Measurements from ENCODE around the gene PGAP3.

DNA sequence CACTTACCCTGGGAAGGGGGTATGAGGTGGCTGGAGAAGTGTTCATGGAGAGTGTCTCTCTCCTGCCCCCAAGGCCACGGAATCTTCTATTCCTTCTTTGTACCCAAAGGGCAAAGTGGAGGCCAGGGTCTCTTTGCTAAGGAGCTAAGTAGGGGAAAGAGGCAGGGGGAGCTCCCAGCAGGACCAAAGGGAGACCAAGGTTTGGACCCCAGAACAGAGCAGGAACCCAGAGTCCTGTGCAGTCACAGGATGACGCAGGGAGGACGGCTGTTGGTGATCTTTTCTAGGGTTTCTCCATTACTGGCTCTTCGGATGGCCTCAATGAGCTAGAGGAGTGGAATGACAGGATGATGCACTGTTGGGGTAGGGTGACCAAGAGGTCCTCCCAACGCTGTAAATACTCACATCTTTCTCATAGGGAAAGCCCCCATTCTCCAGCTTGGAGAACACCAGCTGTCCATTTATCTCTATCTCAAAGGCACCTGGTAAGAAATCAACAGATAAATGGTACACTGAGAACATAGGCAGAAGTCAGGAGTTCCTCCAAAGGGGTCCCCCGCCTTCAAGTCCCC lies 41.5 kb upstream of the PGAP3 start:
- TF ChIP-seq, protein P1, sequence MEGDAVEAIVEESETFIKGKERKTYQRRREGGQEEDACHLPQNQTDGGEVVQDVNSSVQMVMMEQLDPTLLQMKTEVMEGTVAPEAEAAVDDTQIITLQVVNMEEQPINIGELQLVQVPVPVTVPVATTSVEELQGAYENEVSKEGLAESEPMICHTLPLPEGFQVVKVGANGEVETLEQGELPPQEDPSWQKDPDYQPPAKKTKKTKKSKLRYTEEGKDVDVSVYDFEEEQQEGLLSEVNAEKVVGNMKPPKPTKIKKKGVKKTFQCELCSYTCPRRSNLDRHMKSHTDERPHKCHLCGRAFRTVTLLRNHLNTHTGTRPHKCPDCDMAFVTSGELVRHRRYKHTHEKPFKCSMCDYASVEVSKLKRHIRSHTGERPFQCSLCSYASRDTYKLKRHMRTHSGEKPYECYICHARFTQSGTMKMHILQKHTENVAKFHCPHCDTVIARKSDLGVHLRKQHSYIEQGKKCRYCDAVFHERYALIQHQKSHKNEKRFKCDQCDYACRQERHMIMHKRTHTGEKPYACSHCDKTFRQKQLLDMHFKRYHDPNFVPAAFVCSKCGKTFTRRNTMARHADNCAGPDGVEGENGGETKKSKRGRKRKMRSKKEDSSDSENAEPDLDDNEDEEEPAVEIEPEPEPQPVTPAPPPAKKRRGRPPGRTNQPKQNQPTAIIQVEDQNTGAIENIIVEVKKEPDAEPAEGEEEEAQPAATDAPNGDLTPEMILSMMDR (IDR thresholded peaks at IDR 0.05; ENCODE audit: low read length): no peak
- TF ChIP-seq EZH2phosphoT487 (IDR thresholded peaks at IDR 0.05; ENCODE audit: low read length) (no peak), EZH2 (optimal IDR thresholded peaks at IDR 0.05; ENCODE audit: low read depth, low read length) (no peak)

All from MM.1S (cell line).